MCF 10A (cell line): ENCODE data around the gene MYOF. TPM values are rescaled to one million over a fixed set of nuclear protein-coding genes. Genes with fewer than 3 reads are reported as not detected.

ENCODE experiments used
- BruUV-seq: library from RNA; stranded (reverse); fragments of 400-500 nt; replicated peaks from 2 replicates; lab custom pipeline; 2021; lab: Mats Ljungman, UMichigan
- CTCF ChIA-PET: fragments of 300-600 bp; sonication (Branson Sonifier 250); formaldehyde crosslinking; extraction: SDS; loops from one replicate; lab custom pipeline; 2021; ENCODE audit warnings: antibody characterized with exemption, inconsistent platforms; lab: Yijun Ruan, JAX
- POLR2A ChIA-PET: fragments of 300-600, 350-650 bp; sonication (Branson Sonifier 250); formaldehyde crosslinking; extraction: SDS; loops from one replicate; lab custom pipeline; 2020; ENCODE audit warnings: antibody characterized with exemption, inconsistent platforms; lab: Yijun Ruan, JAX
- DNase-seq: peaks from one replicate; pipeline ENCODE4 v3.0.0-alpha.2; 2018; ENCODE audit not compliant: unreplicated experiment
- H3K27ac Mint-ChIP-seq: one replicate; pipeline ENCODE4 v1.8.0; 2022; ENCODE audit warnings: mild to moderate bottlenecking, low read depth, mixed read lengths; ENCODE audit not compliant: unreplicated experiment
- H3K27me3 Mint-ChIP-seq: one replicate; pipeline ENCODE4 v1.8.0; 2022; ENCODE audit warnings: mixed read lengths; ENCODE audit not compliant: insufficient read depth, unreplicated experiment
- H3K36me3 Mint-ChIP-seq: one replicate; pipeline ENCODE4 v1.8.0; 2022; ENCODE audit warnings: mild to moderate bottlenecking, moderate library complexity, mixed read lengths; ENCODE audit not compliant: insufficient read depth, unreplicated experiment
- H3K4me1 Mint-ChIP-seq: one replicate; pipeline ENCODE4 v1.8.0; 2022; ENCODE audit warnings: mixed read lengths; ENCODE audit not compliant: insufficient read depth, unreplicated experiment
- H3K4me3 Mint-ChIP-seq: one replicate; pipeline ENCODE4 v1.8.0; 2022; ENCODE audit warnings: mild to moderate bottlenecking, moderate library complexity, mixed read lengths; ENCODE audit not compliant: unreplicated experiment
- H3K9me3 Mint-ChIP-seq: one replicate; pipeline ENCODE4 v1.8.0; 2022; ENCODE audit warnings: mixed read lengths; ENCODE audit not compliant: unreplicated experiment
- intact Hi-C: fragments of 100-400 bp; cut with micrococcal nuclease; formaldehyde crosslinking; loops from 2 replicates; pipeline ENCODE4 v1.14.1; 2022
- total RNA-seq: library from RNA; stranded (reverse); gene quantifications from 2 replicates; pipeline ENCODE4 v1.2.3, GENCODE V29; 2022
- TF ChIP-seq, protein P1 (sequence below): fragments of 200-600 bp; IDR thresholded peaks from one replicate; pipeline ENCODE4 v1.8.0; 2022; ENCODE audit warnings: antibody characterized with exemption, mild to moderate bottlenecking; ENCODE audit not compliant: unreplicated experiment

The MYOF gene
- total RNA-seq, 1 experiment from 2014 or later = 167 TPM

DNA sequence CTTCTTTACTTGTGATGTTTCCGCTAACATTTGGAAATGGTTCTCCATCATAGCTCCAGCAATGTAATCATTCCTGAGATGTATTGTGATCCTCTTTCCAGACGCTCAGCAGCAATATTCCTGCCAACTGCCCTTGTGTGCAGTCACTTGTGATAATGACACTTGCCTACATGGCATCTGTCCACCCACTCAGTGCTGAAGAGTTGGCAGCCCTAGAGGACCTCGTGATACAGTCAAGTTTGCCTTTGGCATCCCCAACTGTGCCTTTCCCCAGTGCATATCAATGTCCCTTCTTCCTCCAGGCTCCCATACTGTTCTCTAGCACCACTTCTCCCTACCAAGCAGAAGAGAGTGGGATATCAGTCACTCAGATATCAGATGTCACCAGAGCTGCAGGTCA is 64.9 kb downstream of the MYOF start:
- H3K36me3 Mint-ChIP-seq = peaks cover 57% of the 10 kb centered on the region
- intact Hi-C loops = no loop called here
- H3K4me1 Mint-ChIP-seq = no peaks in the 10 kb centered on the region
- ChIA-PET CTCF (interaction anchor here (0.6 to 1.3 kb wide), 2 partner anchors 26 to 65 kb away, joined by 3 to 5 read pairs; partner anchors contain the start of gene MYOF), POLR2A (interaction anchor here (0.6 to 1.8 kb wide), 2 partner anchors 9 to 20 kb away, joined by 3 to 6 read pairs; no protein-coding TSS in a partner anchor)
- no peaks in the 10 kb centered on the region for H3K27me3 Mint-ChIP-seq
- H3K9me3 Mint-ChIP-seq = no peaks in the 10 kb centered on the region
- TF ChIP-seq, protein P1, sequence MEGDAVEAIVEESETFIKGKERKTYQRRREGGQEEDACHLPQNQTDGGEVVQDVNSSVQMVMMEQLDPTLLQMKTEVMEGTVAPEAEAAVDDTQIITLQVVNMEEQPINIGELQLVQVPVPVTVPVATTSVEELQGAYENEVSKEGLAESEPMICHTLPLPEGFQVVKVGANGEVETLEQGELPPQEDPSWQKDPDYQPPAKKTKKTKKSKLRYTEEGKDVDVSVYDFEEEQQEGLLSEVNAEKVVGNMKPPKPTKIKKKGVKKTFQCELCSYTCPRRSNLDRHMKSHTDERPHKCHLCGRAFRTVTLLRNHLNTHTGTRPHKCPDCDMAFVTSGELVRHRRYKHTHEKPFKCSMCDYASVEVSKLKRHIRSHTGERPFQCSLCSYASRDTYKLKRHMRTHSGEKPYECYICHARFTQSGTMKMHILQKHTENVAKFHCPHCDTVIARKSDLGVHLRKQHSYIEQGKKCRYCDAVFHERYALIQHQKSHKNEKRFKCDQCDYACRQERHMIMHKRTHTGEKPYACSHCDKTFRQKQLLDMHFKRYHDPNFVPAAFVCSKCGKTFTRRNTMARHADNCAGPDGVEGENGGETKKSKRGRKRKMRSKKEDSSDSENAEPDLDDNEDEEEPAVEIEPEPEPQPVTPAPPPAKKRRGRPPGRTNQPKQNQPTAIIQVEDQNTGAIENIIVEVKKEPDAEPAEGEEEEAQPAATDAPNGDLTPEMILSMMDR = no peak
- no peak overlapping the region for H3K4me3 Mint-ChIP-seq
- no TSS peak for BruUV-seq
- H3K27ac Mint-ChIP-seq = peak overlapping the region; percentile 51
- no peak for DNase-seq

DNA sequence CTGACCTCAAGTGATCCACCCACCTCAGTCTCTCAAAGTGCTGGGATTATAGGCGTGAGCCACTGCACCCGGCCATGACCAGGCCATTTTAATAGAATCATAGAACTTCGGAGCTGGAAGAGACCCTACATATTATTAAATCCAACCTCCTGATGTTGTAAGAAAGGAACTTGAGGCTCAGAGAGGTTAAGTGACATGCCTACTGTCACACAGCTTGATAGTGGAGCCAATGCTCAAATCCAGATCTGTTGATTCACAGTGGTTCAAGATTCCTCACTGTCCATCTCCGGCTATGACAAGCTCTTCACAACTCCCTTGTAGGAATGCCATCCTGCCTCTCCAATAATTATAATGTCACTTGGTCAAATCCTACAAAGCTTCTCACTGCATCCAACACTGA is 65.3 kb downstream of the MYOF start:
- TF ChIP-seq, protein P1 = no peak
- H3K27me3 Mint-ChIP-seq = no peaks in the 10 kb centered on the region
- H3K9me3 Mint-ChIP-seq = no peaks in the 10 kb centered on the region
- ChIA-PET POLR2A (interaction anchor here (1.8 kb wide), 1 partner anchor 20 kb away, joined by 6 read pairs; no protein-coding TSS in a partner anchor), CTCF (interaction anchor here (0.6 to 1.5 kb wide), 4 partner anchors 12 to 66 kb away, joined by 3 to 8 read pairs (median 4); partner anchors contain the start of gene MYOF)
- BruUV-seq = no TSS peak
- H3K4me3 Mint-ChIP-seq = no peak overlapping the region
- DNase-seq = no peak
- H3K27ac Mint-ChIP-seq = no peak overlapping the region
- intact Hi-C loops = no loop called here
- peaks cover 57% of the 10 kb centered on the region for H3K36me3 Mint-ChIP-seq
- H3K4me1 Mint-ChIP-seq = no peaks in the 10 kb centered on the region

DNA sequence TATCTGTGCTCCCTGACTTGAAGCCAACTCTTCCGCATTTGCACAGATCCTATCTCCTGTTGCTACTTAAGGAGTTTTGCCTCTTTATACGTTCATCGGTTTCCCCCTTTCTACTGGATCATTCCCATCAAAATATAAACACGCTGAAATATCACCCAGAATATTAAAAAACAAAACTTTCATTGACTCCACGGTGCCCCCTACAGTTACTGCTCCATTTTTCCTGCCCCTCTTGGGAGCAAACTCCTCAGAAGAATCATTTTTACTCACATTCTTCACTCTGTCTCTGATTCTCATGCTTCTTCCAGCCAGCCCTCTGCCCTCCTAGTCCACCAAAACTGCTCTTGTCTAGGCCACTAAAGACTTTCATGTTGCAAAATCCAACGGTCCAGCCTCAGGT is 66.4 kb downstream of the MYOF start:
- no peak for DNase-seq
- Mint-ChIP-seq H3K27me3 (no peaks in the 10 kb centered on the region), H3K4me3 (no peak overlapping the region), H3K27ac (no peak overlapping the region), H3K4me1 (no peaks in the 10 kb centered on the region), H3K9me3 (no peaks in the 10 kb centered on the region), H3K36me3 (peaks cover 61% of the 10 kb centered on the region)
- TF ChIP-seq, protein P1 = no peak
- ChIA-PET CTCF (interaction anchor here (0.6 to 1.5 kb wide), 3 partner anchors 12 to 67 kb away, joined by 4 to 8 read pairs (median 4); partner anchors contain the start of gene MYOF), POLR2A (interaction anchor here (1.8 kb wide), 1 partner anchor 21 kb away, joined by 6 read pairs; no protein-coding TSS in a partner anchor)
- BruUV-seq = no TSS peak
- intact Hi-C loops = loop anchor here (2.0 kb wide), 1 partner anchor 39 kb away; no protein-coding TSS in a partner anchor

DNA sequence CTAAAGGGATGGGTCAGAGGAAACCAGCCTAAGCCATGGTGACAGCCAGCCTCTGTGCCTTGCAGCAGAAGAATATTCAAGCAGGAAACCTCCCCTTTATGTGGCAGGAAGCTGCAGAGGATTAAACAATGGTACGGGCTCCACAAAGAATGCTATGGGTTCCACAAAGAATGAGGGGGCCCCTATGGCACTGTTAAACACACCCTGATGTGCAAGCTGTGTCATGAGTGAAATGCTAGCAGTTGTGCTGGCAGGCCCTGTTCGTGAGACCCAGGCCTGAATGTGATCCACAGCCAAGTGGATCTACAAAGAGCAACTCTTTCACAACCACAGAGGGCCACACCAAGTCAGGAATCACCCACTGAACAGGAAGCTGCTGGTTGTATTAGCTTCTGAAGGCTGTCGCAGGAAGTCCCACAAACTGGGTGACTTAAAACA is 68.9 kb downstream of the MYOF start:
- Mint-ChIP-seq H3K36me3 (peaks cover 54% of the 10 kb centered on the region), H3K9me3 (no peaks in the 10 kb centered on the region), H3K4me1 (no peaks in the 10 kb centered on the region), H3K4me3 (no peak overlapping the region), H3K27ac (no peak overlapping the region), H3K27me3 (no peaks in the 10 kb centered on the region)
- CTCF ChIA-PET = no interaction called here
- BruUV-seq = no TSS peak
- no peak for DNase-seq
- TF ChIP-seq, protein P1 = no peak
- intact Hi-C loops = no loop called here
- POLR2A ChIA-PET = no interaction called here
